Stomach (tissue), 9 donors: ENCODE results near the gene PPP1R16B. TPM values are rescaled to one million over a fixed set of nuclear protein-coding genes. Genes with fewer than 3 reads are reported as not detected.
A peak's percentile ranks its signal among the peaks of the same experiment; 100 is the strongest.

Experiments used
- DNase-seq, 2 donors: peaks; one replicate each; pipeline versions ENCODE4 v3.0.0 to v3.0.0-alpha.2; 2013 to 2019
- H3K27ac ChIP-seq, 5 donors: fragments of 200-600 bp in 4 of 5; sonication (generic) in 4 of 5; one replicate each; pipeline ENCODE4 v1.5.1; 2013 to 2019; ENCODE audit warnings: mild to moderate bottlenecking in 1 of 5, moderate library complexity in 1 of 5
- H3K27me3 ChIP-seq, 3 donors: fragments of 200-600 bp; sonication (generic); one replicate each; pipeline ENCODE4 v1.5.1; 2017 to 2019; ENCODE audit warnings: mixed run types in 1 of 3
- H3K36me3 ChIP-seq, 4 donors: fragments of 200-600 bp; sonication (generic); 1 replicate in 3 of 4; 2 replicates in 1 of 4; pipeline ENCODE4 v1.5.1; 2016 to 2019
- H3K4me1 ChIP-seq, 4 donors: fragments of 200-600 bp; sonication (generic); one replicate each; pipeline ENCODE4 v1.5.1; 2016 to 2019
- H3K4me3 ChIP-seq, 4 donors: fragments of 200-600 bp; sonication (generic) in 3 of 4; one replicate each; pipeline ENCODE4 v1.5.1; 2016 to 2019; ENCODE audit warnings: mild to moderate bottlenecking in 1 of 4
- H3K9me3 ChIP-seq, 4 donors: fragments of 200-600 bp; sonication (generic); one replicate each; pipeline ENCODE4 v1.5.1; 2016 to 2019
- EP300 ChIP-seq: sonication (generic); formaldehyde crosslinking; IDR thresholded peaks from one replicate; pipeline ENCODE4 v1.6.1; 2017; ENCODE audit warnings: antibody characterized with exemption
- POLR2A ChIP-seq, 4 donors: fragments of 450-650 bp; IDR thresholded peaks; one replicate each; pipeline ENCODE4 v1.6.1; 2016; ENCODE audit warnings: antibody characterized with exemption in 4 of 4, control low read depth in 2 of 4, mild to moderate bottlenecking in 1 of 4, moderate library complexity in 1 of 4
- POLR2AphosphoS5 ChIP-seq, 3 donors: sonication (generic); formaldehyde crosslinking; IDR thresholded peaks; one replicate each; pipeline ENCODE4 v1.6.1; 2016; ENCODE audit warnings: antibody characterized with exemption in 3 of 3
- WGBS, 5 donors: extraction: QIAGEN DNeasy Blood & Tissue Kit in 3 of 5; methylation state at CpG; one replicate each; pipeline versions ENCODE4 v1.1.5 to v1.1.7; 2013 to 2018; 5-methylcytosine and 5-hydroxymethylcytosine counted together
- intact Hi-C: fragments of 100-400 bp; cut with DNase I; formaldehyde crosslinking; loops from one replicate; pipeline ENCODE4 v1.15.1; 2023; ENCODE audit warnings: low total_unique reads
- polyA plus RNA-seq, 3 donors: library from polyadenylated mRNA; stranded (reverse); fragments of 200-250 nt; gene quantifications; one replicate each; pipeline ENCODE4 v1.2.3, GENCODE V29; 2013
- total RNA-seq, 5 donors: library from RNA; depleted of rRNA; stranded (reverse); fragments of >200 nt; gene quantifications; one replicate each; pipeline versions ENCODE4 v1.1.0 to v1.2.3, GENCODE V29; 2014 to 2016
- TF ChIP-seq, protein P1 (sequence below), 7 experiments: fragments of 450-650 bp in 4 of 7; fragments of 200-600 bp in 3 of 7; sonication (generic) in 3 of 7; IDR thresholded peaks; one replicate each; pipeline ENCODE4 v1.5.1; 2016 to 2019; ENCODE audit warnings: antibody characterized with exemption in 7 of 7, control low read depth in 2 of 7, mild to moderate bottlenecking in 1 of 7
- donor health status: healthy with polysubstance abuse.
- donor health status: Bipolar disorder and iron deficiency.
- donor health status: healthy.

The PPP1R16B gene
- total and polyA plus RNA-seq, 8 donors, result 1.2 to 18.7 (median 6.2) TPM

GRCh38 chr20:38927902-38928578 lies 122.5 kb downstream of the PPP1R16B start:
- H3K27ac ChIP-seq, result peak overlapping the region in 3 of 5 donors; percentile 20 to 82 (median 77)

DNA sequence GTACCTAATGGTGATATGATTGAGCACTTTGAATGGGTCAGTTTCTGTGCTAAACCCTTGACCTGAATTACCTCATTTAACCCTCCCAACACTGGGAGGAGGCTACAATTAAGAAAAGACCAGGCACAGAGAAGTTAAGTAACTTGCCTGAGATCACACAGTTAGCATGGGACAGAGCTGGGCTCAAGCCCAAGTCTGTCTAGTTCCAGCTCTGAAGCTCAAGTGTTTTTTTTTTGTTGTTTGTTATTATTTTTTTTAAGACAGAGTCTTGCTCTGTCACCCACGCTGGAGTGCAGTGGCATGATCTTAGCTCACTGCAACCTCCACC lies 124.7 kb downstream of the PPP1R16B start:
- intact Hi-C loops, result no loop called here
- Histone ChIP-seq H3K9me3 (no peaks in the 10 kb centered on the region), H3K27ac (peak overlapping the region in 2 of 5 donors; percentile 77 to 82), H3K36me3 (no peaks in the 10 kb centered on the region), H3K27me3 (peaks cover 0 to 6% (median 0%) of the 10 kb centered on the region in 3 donors), H3K4me1 (peaks cover 9 to 45% (median 23%) of the 10 kb centered on the region in 4 donors), H3K4me3 (peak overlapping the region in 1 of 4 donors; percentile 82)
- WGBS, 5 donors, result 91 to 95% (median 95%) methylated on average over 1 of the region's 1 CpG
- no peak for DNase-seq
- TF ChIP-seq POLR2AphosphoS5 (IDR thresholded peaks at IDR 0.05), result no peak

More at GRCh38 chr20:38927902-38928578, 122.5 kb downstream of the PPP1R16B start:
- Histone ChIP-seq H3K27me3 (peaks cover 0 to 6% (median 0%) of the 10 kb centered on the region in 3 donors), H3K9me3 (no peaks in the 10 kb centered on the region), H3K36me3 (no peaks in the 10 kb centered on the region), H3K4me3 (peak overlapping the region; percentile 60 to 82 (median 74)), H3K4me1 (peaks cover 9 to 45% (median 23%) of the 10 kb centered on the region in 4 donors)
- WGBS, 5 donors, result 42 to 57% (median 48%) methylated on average over 5 of the region's 5 CpGs
- intact Hi-C loops, result loop anchor here (10.0 kb wide), 1 partner anchor 127 kb away; no protein-coding TSS in a partner anchor
- no peak for DNase-seq
- TF ChIP-seq, protein P1, sequence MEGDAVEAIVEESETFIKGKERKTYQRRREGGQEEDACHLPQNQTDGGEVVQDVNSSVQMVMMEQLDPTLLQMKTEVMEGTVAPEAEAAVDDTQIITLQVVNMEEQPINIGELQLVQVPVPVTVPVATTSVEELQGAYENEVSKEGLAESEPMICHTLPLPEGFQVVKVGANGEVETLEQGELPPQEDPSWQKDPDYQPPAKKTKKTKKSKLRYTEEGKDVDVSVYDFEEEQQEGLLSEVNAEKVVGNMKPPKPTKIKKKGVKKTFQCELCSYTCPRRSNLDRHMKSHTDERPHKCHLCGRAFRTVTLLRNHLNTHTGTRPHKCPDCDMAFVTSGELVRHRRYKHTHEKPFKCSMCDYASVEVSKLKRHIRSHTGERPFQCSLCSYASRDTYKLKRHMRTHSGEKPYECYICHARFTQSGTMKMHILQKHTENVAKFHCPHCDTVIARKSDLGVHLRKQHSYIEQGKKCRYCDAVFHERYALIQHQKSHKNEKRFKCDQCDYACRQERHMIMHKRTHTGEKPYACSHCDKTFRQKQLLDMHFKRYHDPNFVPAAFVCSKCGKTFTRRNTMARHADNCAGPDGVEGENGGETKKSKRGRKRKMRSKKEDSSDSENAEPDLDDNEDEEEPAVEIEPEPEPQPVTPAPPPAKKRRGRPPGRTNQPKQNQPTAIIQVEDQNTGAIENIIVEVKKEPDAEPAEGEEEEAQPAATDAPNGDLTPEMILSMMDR (IDR thresholded peaks at IDR 0.05), result no peak
- peak in 1 of 3 donors; percentile 3 for TF ChIP-seq POLR2AphosphoS5 (IDR thresholded peaks at IDR 0.05)
- TF ChIP-seq EP300, result no peak
- no peak for TF ChIP-seq POLR2A (IDR thresholded peaks at IDR 0.05)

- H3K36me3 ChIP-seq, result no peaks in the 10 kb centered on the region
- H3K4me3 ChIP-seq, result no peak overlapping the region
- H3K4me1 ChIP-seq, result peaks cover 3 to 34% (median 11%) of the 10 kb centered on the region in 4 donors
- DNase-seq, result no peak
- peaks cover 0 to 6% (median 0%) of the 10 kb centered on the region in 3 donors for H3K27me3 ChIP-seq
- WGBS, 5 donors, result 89 to 98% (median 92%) methylated on average over 4 of the region's 4 CpGs
- H3K27ac ChIP-seq, result peak overlapping the region in 3 of 5 donors; percentile 37 to 82 (median 77)
- TF ChIP-seq POLR2AphosphoS5 (IDR thresholded peaks at IDR 0.05) (no peak), EP300 (no peak), POLR2A (IDR thresholded peaks at IDR 0.05) (no peak)
- TF ChIP-seq, protein P1 (IDR thresholded peaks at IDR 0.05), result no peak
- intact Hi-C loops, result no loop called here
- H3K9me3 ChIP-seq, result no peaks in the 10 kb centered on the region
Observed at GRCh38 chr20:38931984-38932383, 126.5 kb downstream of the PPP1R16B start.

DNA sequence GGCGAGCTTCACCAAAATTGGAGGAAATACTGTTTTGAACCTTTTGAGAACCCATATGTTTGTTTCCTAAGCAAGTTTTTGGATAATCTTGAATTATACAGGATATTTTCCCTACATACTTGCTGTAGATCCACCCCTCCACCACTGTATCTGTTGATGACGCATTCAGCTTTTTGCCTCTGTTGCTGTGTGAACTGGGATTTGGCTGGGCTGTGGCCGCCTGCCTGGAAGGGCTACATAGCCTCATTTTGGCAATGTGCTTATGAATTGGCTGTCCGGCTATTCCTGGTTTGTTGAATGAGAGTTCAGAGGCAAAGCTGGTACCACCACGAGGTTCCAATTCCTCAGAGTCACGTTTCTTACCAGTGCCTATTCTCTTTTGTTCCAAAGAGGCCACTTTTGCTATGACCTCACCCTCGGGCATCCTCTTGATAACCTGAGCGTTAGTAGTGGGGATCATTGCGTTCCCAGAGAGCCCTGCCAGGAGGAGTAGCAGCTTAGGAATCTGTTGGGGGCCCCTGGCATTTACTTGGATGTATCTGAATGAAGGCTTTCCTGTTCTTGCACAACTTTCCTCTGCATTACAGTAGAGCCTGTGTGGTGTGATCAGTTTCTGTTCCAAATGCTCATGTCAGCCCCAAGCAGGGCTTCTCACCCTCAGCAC lies 127.1 kb downstream of the PPP1R16B start:
- peaks cover 0 to 5% (median 0%) of the 10 kb centered on the region in 3 donors for H3K27me3 ChIP-seq
- H3K4me3 ChIP-seq, result no peak overlapping the region
- no peak for DNase-seq
- no peaks in the 10 kb centered on the region for H3K9me3 ChIP-seq
- intact Hi-C loops, result no loop called here
- TF ChIP-seq EP300, result no peak
- peak in 1 of 3 donors; percentile 22 for TF ChIP-seq POLR2AphosphoS5 (IDR thresholded peaks at IDR 0.05)
- TF ChIP-seq, protein P1 (IDR thresholded peaks at IDR 0.05), result no peak
- TF ChIP-seq POLR2A (IDR thresholded peaks at IDR 0.05), result no peak
- WGBS, 5 donors, result 69 to 83% (median 76%) methylated on average over 9 of the region's 9 CpGs
- H3K4me1 ChIP-seq, result peaks cover 0 to 34% (median 7%) of the 10 kb centered on the region in 4 donors
- H3K36me3 ChIP-seq, result no peaks in the 10 kb centered on the region
- peak overlapping the region in 3 of 5 donors; percentile 37 to 82 (median 77) for H3K27ac ChIP-seq
